ENCODE data around the gene AGAP1.

Gene AGAP1

GRCh38 chr2:235894839-235895238, 401.0 kb downstream of the AGAP1 start:
- H3K9me2 ChIP-seq (replicated peaks; ENCODE audit: control insufficient read depth, low read length), result no peaks in the 10 kb centered on the region
- H3K36me3 ChIP-seq (ENCODE audit: control insufficient read depth, low read length), result no peaks in the 10 kb centered on the region
- no peaks in the 10 kb centered on the region for H3K27me3 ChIP-seq (ENCODE audit: control insufficient read depth, low read length)
- no peaks in the 10 kb centered on the region for H3F3A ChIP-seq (ENCODE audit: control insufficient read depth, insufficient read depth)
- no peaks in the 10 kb centered on the region for H3K4me1 ChIP-seq (ENCODE audit: control insufficient read depth, low read length)
- H3K79me2 ChIP-seq (ENCODE audit: control insufficient read depth, low read length), result no peaks in the 10 kb centered on the region
- H3K4me2 ChIP-seq (ENCODE audit: low read length), result no peak overlapping the region
- TF ChIP-seq CTCF (IDR thresholded peaks at IDR 0.05; ENCODE audit: low read depth, low read length, poor library complexity, severe bottlenecking) (no peak), EZH2phosphoT487 (IDR thresholded peaks at IDR 0.05; ENCODE audit: borderline replicate concordance, low read length) (no peak)
- H3K27ac ChIP-seq (ENCODE audit: low read depth, low read length), result no peak overlapping the region
- H3K4me3 ChIP-seq (ENCODE audit: low read length), result no peak overlapping the region
- H4K20me1 ChIP-seq (ENCODE audit: control insufficient read depth, insufficient read depth, low read depth, low read length), result no peaks in the 10 kb centered on the region
- H3K9me3 ChIP-seq (ENCODE audit: control insufficient read depth, insufficient read depth, low read length), result no peaks in the 10 kb centered on the region; the same call in 1 of the 2 replicates

GRCh38 chr2:235896061-235896460, 402.2 kb downstream of the AGAP1 start:
- no peak for TF ChIP-seq EZH2phosphoT487 (IDR thresholded peaks at IDR 0.05; ENCODE audit: borderline replicate concordance, low read length)
- no peak for TF ChIP-seq CTCF (IDR thresholded peaks at IDR 0.05; ENCODE audit: low read depth, low read length, poor library complexity, severe bottlenecking)
- no peaks in the 10 kb centered on the region for H3F3A ChIP-seq (ENCODE audit: control insufficient read depth, insufficient read depth)
- H3K4me1 ChIP-seq (ENCODE audit: control insufficient read depth, low read length), result no peaks in the 10 kb centered on the region
- H4K20me1 ChIP-seq (ENCODE audit: control insufficient read depth, insufficient read depth, low read depth, low read length), result no peaks in the 10 kb centered on the region
- H3K27me3 ChIP-seq (ENCODE audit: control insufficient read depth, low read length), result no peaks in the 10 kb centered on the region
- no peaks in the 10 kb centered on the region for H3K36me3 ChIP-seq (ENCODE audit: control insufficient read depth, low read length)
- H3K4me2 ChIP-seq (ENCODE audit: low read length), result no peak overlapping the region
- H3K4me3 ChIP-seq (ENCODE audit: low read length), result no peak overlapping the region
- H3K79me2 ChIP-seq (ENCODE audit: control insufficient read depth, low read length), result no peaks in the 10 kb centered on the region
- no peaks in the 10 kb centered on the region for H3K9me2 ChIP-seq (replicated peaks; ENCODE audit: control insufficient read depth, low read length)
- H3K27ac ChIP-seq (ENCODE audit: low read depth, low read length), result no peak overlapping the region
- no peaks in the 10 kb centered on the region; the same call in 1 of the 2 replicates for H3K9me3 ChIP-seq (ENCODE audit: control insufficient read depth, insufficient read depth, low read length)

GRCh38 chr2:235897992-235898391, 404.1 kb downstream of the AGAP1 start:
- Histone ChIP-seq H3K4me1 (ENCODE audit: control insufficient read depth, low read length) (no peaks in the 10 kb centered on the region), H3K4me2 (ENCODE audit: low read length) (no peak overlapping the region), H4K20me1 (ENCODE audit: control insufficient read depth, insufficient read depth, low read depth, low read length) (no peaks in the 10 kb centered on the region), H3K27ac (ENCODE audit: low read depth, low read length) (no peak overlapping the region), H3K9me3 (ENCODE audit: control insufficient read depth, insufficient read depth, low read length) (no peaks in the 10 kb centered on the region; the same call in 1 of the 2 replicates), H3F3A (ENCODE audit: control insufficient read depth, insufficient read depth) (no peaks in the 10 kb centered on the region), H3K79me2 (ENCODE audit: control insufficient read depth, low read length) (no peaks in the 10 kb centered on the region), H3K4me3 (ENCODE audit: low read length) (no peak overlapping the region), H3K27me3 (ENCODE audit: control insufficient read depth, low read length) (no peaks in the 10 kb centered on the region), H3K36me3 (ENCODE audit: control insufficient read depth, low read length) (no peaks in the 10 kb centered on the region), H3K9me2 (replicated peaks; ENCODE audit: control insufficient read depth, low read length) (no peaks in the 10 kb centered on the region)
- TF ChIP-seq EZH2phosphoT487 (IDR thresholded peaks at IDR 0.05; ENCODE audit: borderline replicate concordance, low read length), result no peak
- TF ChIP-seq CTCF (IDR thresholded peaks at IDR 0.05; ENCODE audit: low read depth, low read length, poor library complexity, severe bottlenecking), result no peak

Data from DOHH2 (cell line).